ENCODE results near the gene IRX6. TPM values are rescaled to one million over a fixed set of nuclear protein-coding genes. Genes with fewer than 3 reads are reported as not detected.

Gene IRX6
- total and polyA plus RNA-seq, 2 of the 4 experiments (the other 2 are of a cell fraction): not detected

GRCh38 chr16:55372792-55373488 is 48.9 kb downstream of the IRX6 start:
- POLR2A ChIA-PET (ENCODE audit: unreplicated experiment): no interaction called here
- intact Hi-C loops (cut with micrococcal nuclease): loop anchor here (5.0 kb wide), 1 partner anchor 1481 kb away; no protein-coding TSS in a partner anchor
- no peak overlapping the region for H4K5ac ChIP-seq (ENCODE audit: low read depth, low read length)
- H2BK15ac ChIP-seq (ENCODE audit: low read depth, low read length): no peak overlapping the region
- no peak overlapping the region for H3K4me3 ChIP-seq (ENCODE audit: insufficient read depth, low read depth, low read length)
- no peak overlapping the region for H2AFZ ChIP-seq (replicated peaks; ENCODE audit: low read length, poor library complexity)
- dilution Hi-C loops (cut with HindIII; ENCODE audit: low sequenced_read_pairs, unreplicated experiment): no loop called here
- in situ Hi-C loops (cut with MboI; ENCODE audit: low sequenced_read_pairs): no loop called here
- no peak for ATAC-seq (ENCODE audit: low read depth)
- no peak overlapping the region for H2AK9ac ChIP-seq (replicated peaks; ENCODE audit: low read depth, low read length, poor library complexity)
- no TSS peak for BruUV-seq (replicated peaks)
- H3K56ac ChIP-seq (ENCODE audit: extremely low read depth, insufficient read depth, low read length): no peak overlapping the region
- H3K9ac ChIP-seq (ENCODE audit: low read depth, low read length): no peak overlapping the region
- no peak for DNase-seq
- H2BK5ac ChIP-seq (ENCODE audit: low read depth, low read length, poor library complexity, severe bottlenecking): no peak overlapping the region
- H3K4me1 ChIP-seq (ENCODE audit: control insufficient read depth, insufficient read depth, low read length): no peaks in the 10 kb centered on the region
- no peak overlapping the region for H3K18ac ChIP-seq (ENCODE audit: low read depth, low read length)
- H3K27me3 ChIP-seq (ENCODE audit: control insufficient read depth, insufficient read depth, low read length): peaks cover 17% of the 10 kb centered on the region
- no peaks in the 10 kb centered on the region for H3K9me1 ChIP-seq (ENCODE audit: insufficient read depth, low read length)
- no peak for TF ChIP-seq SMC3 (IDR thresholded peaks at IDR 0.05; ENCODE audit: low read depth, low read length)
- no peaks in the 10 kb centered on the region for H3K79me1 ChIP-seq (ENCODE audit: low read depth in 1 of 2, low read length in 2 of 2)
- no peaks in the 10 kb centered on the region for H4K20me1 ChIP-seq (ENCODE audit: insufficient read depth, low read length)
- CTCF ChIA-PET: interaction anchor here (0.6 to 0.9 kb wide), 3 partner anchors 8 to 338 kb away, joined by 3 read pairs; no protein-coding TSS in a partner anchor
- no peaks in the 10 kb centered on the region for H3K36me3 ChIP-seq (ENCODE audit: control insufficient read depth, insufficient read depth, low read length)
- H2AK5ac ChIP-seq (ENCODE audit: low read depth, low read length): no peak overlapping the region
- H2BK120ac ChIP-seq (ENCODE audit: low read depth, low read length): no peak overlapping the region
- no peak overlapping the region for H3K27ac ChIP-seq (ENCODE audit: insufficient read depth, low read length)
- no peak overlapping the region for H4K91ac ChIP-seq (ENCODE audit: insufficient read depth, low read depth, low read length)
- H2BK20ac ChIP-seq (ENCODE audit: low read depth, low read length): no peak overlapping the region
- no peak overlapping the region for H3K4ac ChIP-seq (ENCODE audit: low read depth, low read length)
- no peak overlapping the region for H3K14ac ChIP-seq (replicated peaks; ENCODE audit: low read depth, low read length)
- no CpG with 5 or more reads among the region's 12 CpGs for WGBS, 2 experiments (ENCODE audit: extremely low coverage in 2 of 2, insufficient read length in 1 of 2)
- no peak overlapping the region for H3K4me2 ChIP-seq (ENCODE audit: low read depth, low read length)
- no peaks in the 10 kb centered on the region for H3K9me3 ChIP-seq (ENCODE audit: control insufficient read depth, insufficient read depth, low read length)
- no peak overlapping the region for H4K8ac ChIP-seq (ENCODE audit: low read depth in 2 of 2, low read length in 2 of 2)
- H3K23ac ChIP-seq (ENCODE audit: low read depth, low read length): no peak overlapping the region
